Measurements from ENCODE around the gene IMPG1. TPM values are rescaled to one million over a fixed set of nuclear protein-coding genes. Genes with fewer than 3 reads are reported as not detected.

The IMPG1 gene
- total RNA-seq, 4 donors from 2014 or later = not detected

DNA sequence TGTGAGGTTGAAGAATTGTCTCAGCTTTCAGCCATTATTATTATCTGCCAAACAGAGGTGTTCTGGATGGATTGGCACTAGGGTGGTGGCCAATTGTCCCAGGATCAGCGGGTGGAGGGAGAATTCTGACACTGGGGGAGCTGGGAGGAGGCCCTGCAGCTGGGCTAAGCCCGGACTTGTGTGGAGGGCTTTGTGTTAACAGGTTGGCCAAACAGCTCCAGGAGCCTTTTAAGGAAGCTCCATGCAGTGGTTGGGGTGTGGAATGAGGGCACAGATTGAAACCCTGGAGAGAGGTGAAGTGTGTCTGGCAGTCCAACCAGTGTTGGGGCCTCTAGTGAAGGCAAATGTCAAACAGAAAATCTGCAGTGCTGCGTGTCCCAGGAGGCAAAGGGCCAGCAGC is 135.8 kb downstream of the IMPG1 start:
- TF ChIP-seq CTCF (IDR thresholded peaks at IDR 0.05; ENCODE audit: low read depth) = no peak

DNA sequence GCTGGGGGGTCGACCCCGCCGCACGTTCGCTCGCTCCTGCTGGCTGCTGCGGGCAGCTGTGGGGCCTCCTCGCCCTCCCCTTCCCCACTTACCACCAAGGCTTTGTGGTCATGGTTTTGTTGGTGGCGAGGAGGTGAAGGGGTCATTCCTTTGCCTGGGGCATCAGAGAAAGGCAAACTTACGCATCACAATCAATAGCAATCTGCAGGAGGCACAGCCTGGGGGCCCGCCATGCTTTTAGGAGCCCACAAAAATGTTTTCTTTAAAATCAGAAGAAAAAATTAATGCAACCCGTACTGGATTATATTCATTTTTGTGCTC is 137.0 kb downstream of the IMPG1 start:
- TF ChIP-seq CTCF (IDR thresholded peaks at IDR 0.05; ENCODE audit: low read depth) = no peak

GRCh38 chr6:75934643-75935472 is 137.6 kb downstream of the IMPG1 start:
- TF ChIP-seq CTCF (IDR thresholded peaks at IDR 0.05; ENCODE audit: low read depth) = no peak

DNA sequence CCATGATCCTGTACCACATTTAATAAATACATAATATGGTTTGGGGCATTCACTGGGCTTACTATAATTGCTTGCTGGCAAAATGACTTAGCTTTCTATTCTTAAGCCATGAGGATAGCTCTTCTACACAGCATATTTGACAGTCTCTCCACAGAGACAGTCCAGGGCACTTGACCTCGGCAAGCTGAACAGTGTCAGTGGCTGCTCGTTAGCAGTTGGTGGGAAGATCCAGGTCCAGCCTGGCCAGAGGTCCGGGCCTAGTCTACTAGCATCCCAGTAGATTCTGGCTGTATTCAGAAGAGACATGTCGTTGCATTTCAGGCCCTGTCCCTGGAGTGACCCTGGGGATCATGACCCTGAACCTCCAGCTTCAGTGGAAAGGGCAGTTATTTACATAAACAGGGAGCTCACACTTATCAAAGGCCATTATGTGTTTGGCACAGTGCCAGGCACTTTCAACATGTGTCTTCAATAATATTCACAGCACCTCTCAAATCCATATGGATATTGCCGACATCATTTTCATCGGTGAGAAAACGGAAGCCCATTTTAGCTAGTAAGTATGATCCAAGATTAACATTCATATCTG is 139.0 kb downstream of the IMPG1 start:
- TF ChIP-seq CTCF (IDR thresholded peaks at IDR 0.05; ENCODE audit: low read depth) = no peak

DNA sequence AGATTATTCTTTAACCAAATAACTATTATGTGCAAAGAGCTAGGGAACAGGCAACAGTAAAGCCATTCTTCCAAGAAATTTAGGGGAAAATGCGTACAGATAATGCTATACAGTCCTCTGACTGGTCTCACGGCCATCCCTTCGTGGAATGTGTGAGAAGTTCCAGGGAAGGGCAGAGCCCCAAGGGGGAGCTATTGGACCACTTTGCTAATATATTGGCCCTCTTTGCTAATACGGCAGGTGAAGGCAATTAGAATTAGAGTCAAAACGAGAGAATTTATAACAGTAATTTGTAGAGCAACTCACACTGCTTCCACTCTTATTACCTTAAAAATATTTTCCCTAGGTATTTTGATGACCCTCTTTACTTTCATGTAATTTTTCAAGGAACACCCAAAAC is 140.4 kb downstream of the IMPG1 start:
- TF ChIP-seq CTCF (IDR thresholded peaks at IDR 0.05; ENCODE audit: low read depth) = no peak

DNA sequence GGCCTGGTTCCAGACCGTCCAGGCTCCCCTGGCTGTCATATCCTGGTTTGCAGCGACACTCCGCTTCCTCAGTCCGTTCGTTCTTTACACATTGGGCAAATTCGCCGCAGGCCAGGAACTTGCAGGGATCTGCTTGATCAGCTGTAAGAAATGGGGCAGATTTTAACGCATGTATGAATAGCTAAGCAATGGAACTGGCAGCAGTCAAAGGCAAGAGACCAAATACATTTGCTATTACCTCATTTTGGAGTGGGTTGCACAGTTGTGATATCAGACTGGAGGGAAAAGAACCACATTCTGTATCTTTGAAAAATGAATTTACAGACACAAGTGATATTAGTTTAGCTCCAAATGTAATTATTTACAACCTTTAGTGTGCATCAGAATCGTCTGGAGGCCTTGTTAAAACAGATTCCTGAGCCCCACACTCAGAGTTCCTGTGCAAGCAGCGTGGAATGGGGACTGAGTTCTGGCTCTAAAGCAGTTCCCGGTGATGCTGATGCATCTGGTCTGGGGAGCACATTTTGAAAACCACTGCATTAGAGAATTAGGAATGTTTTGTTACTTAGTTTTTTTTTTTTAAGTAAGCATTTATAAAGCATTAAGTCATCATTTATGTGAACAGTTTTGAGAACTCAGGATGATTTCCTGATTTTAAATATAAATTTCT is 141.3 kb downstream of the IMPG1 start:
- TF ChIP-seq CTCF (IDR thresholded peaks at IDR 0.05; ENCODE audit: low read depth) = no peak
